Subcutaneous abdominal adipose tissue (tissue), 5 donors: ENCODE measurements around the gene MRPL49.
"Not testable (repeated sequence)": the region's sequence is repeated elsewhere in the genome, so short reads cannot be mapped to it uniquely, and the experiment has no call there.

Experiments used
- H3K27ac ChIP-seq: one replicate; pipeline ENCODE4 v1.7.0; 2013; ENCODE audit warnings: low read depth, mild to moderate bottlenecking, inconsistent platforms, low read length, moderate library complexity
- H3K27me3 ChIP-seq, 5 donors: one replicate each; pipeline ENCODE4 v1.7.0; 2013; ENCODE audit warnings: low read length in 5 of 5, inconsistent platforms in 1 of 5; ENCODE audit not compliant: control insufficient read depth in 5 of 5, insufficient read depth in 4 of 5
- H3K36me3 ChIP-seq, 5 donors: one replicate each; pipeline ENCODE4 v1.7.0; 2013; ENCODE audit warnings: low read length in 5 of 5; ENCODE audit not compliant: control insufficient read depth in 5 of 5, insufficient read depth in 5 of 5
- H3K4me1 ChIP-seq, 5 donors: one replicate each; pipeline ENCODE4 v1.7.0; 2013; ENCODE audit warnings: low read length in 5 of 5, mild to moderate bottlenecking in 3 of 5, moderate library complexity in 1 of 5; ENCODE audit not compliant: control insufficient read depth in 5 of 5, insufficient read depth in 5 of 5
- H3K4me3 ChIP-seq, 5 donors: one replicate each; pipeline ENCODE4 v1.7.0; 2013; ENCODE audit warnings: low read length in 5 of 5, low read depth in 1 of 5
- H3K9ac ChIP-seq, 5 donors: one replicate each; pipeline ENCODE4 v1.7.0; 2013; ENCODE audit warnings: low read length in 5 of 5, mild to moderate bottlenecking in 4 of 5, moderate library complexity in 3 of 5
- H3K9me3 ChIP-seq, 5 donors: one replicate each; pipeline ENCODE4 v1.7.0; 2013; ENCODE audit warnings: low read length in 5 of 5; ENCODE audit not compliant: control insufficient read depth in 5 of 5
- donor health status: healthy.
- donor health status: healthy.
- donor health status: healthy.
- donor health status: healthy.
- donor health status: healthy.

Gene MRPL49

DNA sequence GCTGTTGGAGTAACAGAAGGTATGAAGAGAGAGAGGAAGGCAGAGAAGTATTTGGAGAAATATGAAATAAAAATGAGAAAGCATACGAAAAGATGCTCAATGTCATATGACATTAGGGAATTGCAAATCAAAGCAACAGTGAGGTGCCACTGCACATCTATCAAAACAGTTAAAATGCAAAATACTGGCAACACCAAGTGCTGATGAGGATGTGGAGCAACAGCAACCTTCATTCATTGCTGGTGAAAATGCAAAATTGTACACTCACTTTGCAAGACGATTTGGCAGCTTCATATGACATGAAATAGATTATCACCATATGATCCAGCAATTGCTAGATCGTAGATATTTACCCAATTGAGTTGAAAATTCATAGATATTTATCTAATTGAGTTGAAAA lies 38.5 kb downstream of the MRPL49 start:
- H3K4me1 ChIP-seq, result peaks cover 0 to 6% (median 0%) of the 10 kb centered on the region in 5 donors
- no peaks in the 10 kb centered on the region for H3K36me3 ChIP-seq
- no peak overlapping the region for H3K9ac ChIP-seq
- no peak overlapping the region for H3K27ac ChIP-seq
- no peaks in the 10 kb centered on the region for H3K9me3 ChIP-seq
- H3K27me3 ChIP-seq, result no peaks in the 10 kb centered on the region
- H3K4me3 ChIP-seq, result no peak overlapping the region

- H3K27ac ChIP-seq, result no peak overlapping the region
- no peaks in the 10 kb centered on the region for H3K36me3 ChIP-seq
- no peaks in the 10 kb centered on the region for H3K9me3 ChIP-seq
- H3K4me3 ChIP-seq, result no peak overlapping the region
- H3K9ac ChIP-seq, result no peak overlapping the region
- no peaks in the 10 kb centered on the region for H3K27me3 ChIP-seq
- peaks cover 0 to 11% (median 3%) of the 10 kb centered on the region in 5 donors for H3K4me1 ChIP-seq
Observed at GRCh38 chr11:65163684-65164083, 41.6 kb downstream of the MRPL49 start.

DNA sequence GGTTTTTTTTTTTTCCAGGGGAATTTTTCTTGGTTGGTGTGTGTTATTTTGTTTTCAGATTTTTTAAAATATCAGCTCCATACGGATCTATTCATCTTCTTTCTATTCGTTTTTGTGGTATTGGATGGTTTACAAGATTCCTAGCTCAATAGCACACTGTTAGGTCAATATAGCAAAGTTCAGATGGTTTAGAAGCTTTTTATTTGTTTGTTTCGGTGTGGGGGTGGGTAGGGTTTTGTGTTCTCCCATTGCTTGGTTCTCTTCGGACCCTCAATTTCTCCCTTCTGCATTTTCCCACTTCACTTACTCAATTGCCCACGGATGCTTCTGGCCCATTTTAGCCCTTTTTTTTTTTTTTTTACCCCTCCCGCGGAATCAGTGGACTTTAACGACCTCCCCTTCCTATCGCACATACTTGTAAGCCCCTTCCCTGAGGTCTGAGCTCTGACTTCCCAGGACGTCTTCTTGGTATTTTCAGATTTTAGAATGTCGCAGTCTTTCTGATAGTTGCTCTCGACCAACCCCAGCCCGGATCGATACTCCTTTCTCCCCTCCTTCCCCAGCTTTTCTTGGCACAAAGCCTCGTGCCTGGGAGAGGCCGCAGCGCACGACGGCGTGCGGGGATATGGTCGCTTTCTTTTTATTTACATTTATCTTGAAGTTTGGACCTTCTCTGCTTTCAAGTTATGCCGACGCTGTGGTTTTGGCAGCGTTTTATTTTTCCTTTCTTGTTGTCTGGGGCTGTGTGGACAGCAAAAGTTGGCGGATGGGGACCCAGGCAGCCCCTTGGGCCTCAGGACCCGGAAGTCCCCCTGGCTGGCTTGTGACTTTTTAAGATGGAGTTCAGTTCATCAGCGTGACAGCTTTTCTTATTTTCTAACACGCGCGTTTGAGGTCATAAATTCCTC lies 43.5 kb downstream of the MRPL49 start:
- Histone ChIP-seq H3K4me1 (peaks cover 0 to 11% (median 3%) of the 10 kb centered on the region in 5 donors), H3K9me3 (no peaks in the 10 kb centered on the region), H3K36me3 (no peaks in the 10 kb centered on the region), H3K27ac (no peak overlapping the region), H3K9ac (peak overlapping the region in 4 of 5 donors; percentile 23 to 64 (median 42)), H3K27me3 (no peaks in the 10 kb centered on the region), H3K4me3 (peak overlapping the region; percentile 46 to 53 (median 52))

DNA sequence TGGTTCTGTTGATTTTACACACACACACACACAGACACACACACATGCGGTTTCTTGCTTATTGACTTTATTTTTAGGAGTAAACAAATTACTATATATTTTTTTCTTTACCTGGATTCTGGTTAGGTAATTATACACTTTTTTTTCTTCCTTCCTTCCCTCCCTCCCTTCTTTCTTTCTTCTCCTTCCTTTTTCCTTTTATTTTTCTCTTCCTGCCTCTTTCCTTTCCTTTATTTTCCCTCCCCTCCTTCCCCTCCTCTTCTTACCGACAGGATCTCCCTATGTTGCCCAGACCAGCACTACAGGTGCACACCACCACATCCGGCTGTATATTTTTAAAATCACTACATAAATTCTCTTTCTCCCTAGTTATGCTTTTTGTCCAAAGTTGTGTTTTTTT lies 44.8 kb downstream of the MRPL49 start:
- Histone ChIP-seq H3K4me3 (no peak overlapping the region), H3K36me3 (no peaks in the 10 kb centered on the region), H3K4me1 (peaks cover 0 to 11% (median 3%) of the 10 kb centered on the region in 5 donors), H3K27me3 (no peaks in the 10 kb centered on the region), H3K27ac (no peak overlapping the region), H3K9ac (no peak overlapping the region), H3K9me3 (no peaks in the 10 kb centered on the region)

DNA sequence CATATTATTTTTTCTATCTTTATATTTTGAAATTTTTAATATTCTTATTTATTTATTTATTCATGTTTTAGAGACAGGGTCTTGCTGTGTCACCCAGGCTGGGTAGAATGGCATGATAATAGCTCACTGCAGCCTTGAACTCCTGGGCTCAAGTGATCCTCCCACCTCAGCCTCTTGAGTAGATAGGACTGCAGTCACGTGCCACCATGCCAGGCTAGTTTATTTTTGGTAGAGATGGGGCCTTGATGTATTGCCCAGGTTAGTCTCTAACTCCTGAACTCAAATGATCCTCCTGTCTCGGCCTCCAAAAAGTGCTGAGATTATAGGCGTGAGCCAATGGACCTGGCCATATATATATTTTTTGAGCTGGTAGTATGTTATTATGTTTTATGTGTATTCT lies 45.5 kb downstream of the MRPL49 start:
- Histone ChIP-seq H3K9me3 (no peaks in the 10 kb centered on the region), H3K36me3 (no peaks in the 10 kb centered on the region), H3K27ac (no peak overlapping the region), H3K4me3 (no peak overlapping the region), H3K4me1 (peaks cover 0 to 11% (median 3%) of the 10 kb centered on the region in 5 donors), H3K27me3 (no peaks in the 10 kb centered on the region), H3K9ac (no peak overlapping the region)

DNA sequence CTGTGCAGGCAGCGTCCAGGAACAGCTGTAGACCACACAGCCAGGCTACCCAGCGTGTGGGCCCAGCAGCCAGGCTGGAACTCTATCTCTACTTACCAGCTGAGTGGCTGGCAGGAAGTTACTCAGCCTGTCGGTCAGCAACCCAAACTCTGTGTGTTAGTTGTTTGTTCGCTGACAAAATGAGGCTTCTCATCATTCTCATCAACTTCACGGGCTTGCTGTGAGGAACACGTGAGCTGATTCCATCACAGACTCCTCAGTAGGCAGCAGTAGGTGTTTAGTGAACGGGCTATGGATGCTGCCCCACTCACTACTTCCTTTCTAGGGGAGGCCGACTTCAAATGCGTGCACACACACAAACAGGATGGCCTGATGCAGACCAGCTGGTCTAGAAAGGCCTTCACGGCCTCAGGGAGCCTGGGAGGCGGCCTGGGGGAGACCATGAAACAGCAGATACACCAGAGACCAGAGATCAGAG lies 47.1 kb downstream of the MRPL49 start:
- Histone ChIP-seq H3K9me3 (no peaks in the 10 kb centered on the region), H3K27ac (no peak overlapping the region), H3K4me3 (no peak overlapping the region), H3K27me3 (no peaks in the 10 kb centered on the region), H3K36me3 (no peaks in the 10 kb centered on the region), H3K9ac (no peak overlapping the region), H3K4me1 (peaks cover 0 to 11% (median 3%) of the 10 kb centered on the region in 5 donors)

DNA sequence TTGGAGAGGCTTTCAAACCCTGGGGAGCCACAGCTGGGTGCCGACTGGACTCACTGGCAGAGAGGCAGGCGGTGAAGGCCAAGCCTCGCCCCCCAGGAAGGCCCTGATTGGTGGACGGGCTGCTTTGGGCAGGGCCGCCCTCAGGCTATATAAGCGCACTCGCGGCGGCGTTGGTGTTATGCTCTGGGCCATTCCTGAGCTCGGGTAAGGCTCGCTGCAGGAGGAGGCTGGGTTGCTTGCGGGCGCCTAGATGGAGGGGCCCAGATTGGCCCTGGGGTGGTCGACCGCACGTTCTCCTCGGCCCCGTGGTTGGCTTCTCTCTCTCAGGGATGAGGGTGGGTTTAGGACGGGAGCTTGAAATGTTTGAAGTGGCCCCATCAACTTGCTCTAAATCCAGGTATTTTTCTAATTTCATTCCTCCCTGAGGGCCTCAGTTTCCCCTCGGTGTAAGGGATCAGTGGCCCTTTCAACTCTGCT lies 48.0 kb downstream of the MRPL49 start, which contains the start of gene SPDYC:
TSS of gene SPDYC (plus strand) at position 176 of the 477 bp plus-strand sequence. CDS start 1,125 bp downstream, outside the sequence.
- Histone ChIP-seq H3K4me1 (peaks cover 0 to 10% (median 3%) of the 10 kb centered on the region in 5 donors), H3K9ac (no peak within 1 kb of the TSS), H3K27ac (no peak within 1 kb of the TSS), H3K36me3 (no peaks in the 10 kb centered on the region), H3K27me3 (no peaks in the 10 kb centered on the region), H3K9me3 (no peaks in the 10 kb centered on the region), H3K4me3 (no peak within 1 kb of the TSS)

- no peaks in the 10 kb centered on the region for H3K36me3 ChIP-seq
- no peak overlapping the region for H3K27ac ChIP-seq
- no peak overlapping the region for H3K9ac ChIP-seq
- H3K4me1 ChIP-seq, result no peaks in the 10 kb centered on the region
- no peaks in the 10 kb centered on the region for H3K27me3 ChIP-seq
- no peaks in the 10 kb centered on the region for H3K9me3 ChIP-seq
- H3K4me3 ChIP-seq, result no peak overlapping the region
Observed at GRCh38 chr11:65172600-65172999, 50.5 kb downstream of the MRPL49 start.

- H3K9ac ChIP-seq, H3K4me1 ChIP-seq, H3K27ac ChIP-seq, H3K4me3 ChIP-seq, H3K36me3 ChIP-seq, H3K9me3 ChIP-seq, H3K27me3 ChIP-seq: not testable (repeated sequence)
Observed at GRCh38 chr11:65174571-65175010, 52.5 kb downstream of the MRPL49 start.
